Epithelial cell of proximal tubule (primary cell): Measurements from ENCODE around the gene SEPSECS. TPM values are rescaled to one million over a fixed set of nuclear protein-coding genes. Genes with fewer than 3 reads are reported as not detected.

Source experiments
- DNase-seq: peaks from one replicate; pipeline ENCODE4 v3.0.0-alpha.2; 2011; ENCODE audit warnings: low read depth
- H3K4me3 ChIP-seq: 2 replicates; pipeline ENCODE4 v1.5.1; 2011; ENCODE audit warnings: low read depth, mild to moderate bottlenecking, low read length
- total RNA-seq: library from RNA; depleted of rRNA; stranded (reverse); fragments of >200 nt; gene quantifications from 2 replicates; pipeline ENCODE4 v1.2.3, GENCODE V29; 2015
- TF ChIP-seq, protein P1 (sequence below): conservative IDR thresholded peaks from 2 replicates; pipeline ENCODE4 v1.5.1; 2012; ENCODE audit warnings: low read depth, mild to moderate bottlenecking, low read length

Gene SEPSECS
- total RNA-seq, 1 donor from 2014 or later: 4.3 TPM

DNA sequence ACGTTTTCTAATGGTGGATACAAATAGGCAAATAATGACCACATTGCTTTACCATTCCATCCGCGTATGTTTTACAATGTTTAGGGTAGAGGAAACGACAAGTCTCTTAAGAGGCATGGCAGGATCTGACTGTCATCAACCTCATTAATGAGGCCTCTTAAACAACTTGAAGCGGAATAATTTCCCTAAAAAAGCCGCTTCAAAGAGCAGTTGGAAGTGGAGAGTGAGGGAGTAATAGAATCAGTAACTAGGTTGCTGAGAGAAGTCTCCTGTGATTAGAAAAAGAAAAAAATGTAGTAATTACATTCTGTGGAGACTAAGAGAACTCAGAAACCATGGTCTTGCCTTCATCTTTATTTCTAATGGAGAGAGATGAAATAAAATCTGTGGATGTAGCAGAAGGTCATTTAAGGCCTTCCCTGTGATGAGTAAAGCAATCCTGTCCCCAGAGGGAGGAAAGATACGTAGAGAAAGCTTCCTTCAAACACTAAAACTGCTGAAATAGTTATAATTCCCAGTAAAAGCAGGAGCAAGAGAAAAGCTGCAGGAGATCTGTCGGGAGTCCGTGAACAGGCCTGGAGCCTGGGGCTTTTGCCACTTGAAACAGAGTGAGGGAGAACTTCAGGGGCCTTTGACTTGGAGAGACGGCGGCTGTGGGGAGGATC, 11.1 kb upstream of the SEPSECS start:
- DNase-seq: no peak
- no peak overlapping the region for H3K4me3 ChIP-seq
- TF ChIP-seq, protein P1, sequence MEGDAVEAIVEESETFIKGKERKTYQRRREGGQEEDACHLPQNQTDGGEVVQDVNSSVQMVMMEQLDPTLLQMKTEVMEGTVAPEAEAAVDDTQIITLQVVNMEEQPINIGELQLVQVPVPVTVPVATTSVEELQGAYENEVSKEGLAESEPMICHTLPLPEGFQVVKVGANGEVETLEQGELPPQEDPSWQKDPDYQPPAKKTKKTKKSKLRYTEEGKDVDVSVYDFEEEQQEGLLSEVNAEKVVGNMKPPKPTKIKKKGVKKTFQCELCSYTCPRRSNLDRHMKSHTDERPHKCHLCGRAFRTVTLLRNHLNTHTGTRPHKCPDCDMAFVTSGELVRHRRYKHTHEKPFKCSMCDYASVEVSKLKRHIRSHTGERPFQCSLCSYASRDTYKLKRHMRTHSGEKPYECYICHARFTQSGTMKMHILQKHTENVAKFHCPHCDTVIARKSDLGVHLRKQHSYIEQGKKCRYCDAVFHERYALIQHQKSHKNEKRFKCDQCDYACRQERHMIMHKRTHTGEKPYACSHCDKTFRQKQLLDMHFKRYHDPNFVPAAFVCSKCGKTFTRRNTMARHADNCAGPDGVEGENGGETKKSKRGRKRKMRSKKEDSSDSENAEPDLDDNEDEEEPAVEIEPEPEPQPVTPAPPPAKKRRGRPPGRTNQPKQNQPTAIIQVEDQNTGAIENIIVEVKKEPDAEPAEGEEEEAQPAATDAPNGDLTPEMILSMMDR: no peak

DNA sequence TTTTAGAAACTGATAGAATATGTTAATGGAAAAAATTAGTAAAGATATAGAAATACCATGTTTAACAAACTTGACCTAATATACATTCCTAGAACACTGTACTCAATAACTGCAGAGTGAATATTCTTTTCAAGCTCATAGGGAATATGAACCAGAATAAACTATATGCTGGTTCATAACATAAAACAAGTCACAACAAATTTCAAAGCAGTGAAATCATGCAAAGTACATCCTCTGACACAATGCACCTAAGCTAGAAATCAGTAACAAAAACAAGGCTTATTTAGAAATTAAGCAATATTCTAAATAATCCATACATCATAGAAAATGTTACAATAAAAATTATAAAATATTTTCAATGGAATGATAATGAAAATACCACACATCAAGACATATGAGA, 9.2 kb upstream of the SEPSECS start:
- H3K4me3 ChIP-seq: no peak overlapping the region
- DNase-seq: no peak
- TF ChIP-seq, protein P1: no peak

DNA sequence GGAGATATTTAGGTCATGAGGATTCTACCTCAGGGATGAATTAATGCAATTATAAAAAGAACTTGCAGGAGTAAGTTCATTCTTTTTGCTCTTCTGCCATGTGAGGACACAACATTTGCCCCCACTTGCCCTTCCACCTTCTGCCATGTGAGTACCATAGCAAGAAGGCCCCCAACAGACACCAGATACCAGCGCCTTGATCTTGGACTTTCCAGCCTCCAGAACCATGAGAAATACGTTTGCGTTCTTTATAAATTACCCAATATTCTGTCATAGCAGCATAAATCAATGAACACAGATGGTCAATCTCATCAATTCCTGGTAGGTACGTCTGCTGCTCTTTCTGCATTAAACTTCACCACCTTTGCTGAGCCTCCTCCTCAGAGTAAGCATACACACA, 5.7 kb upstream of the SEPSECS start:
- DNase-seq: no peak
- no peak overlapping the region for H3K4me3 ChIP-seq
- TF ChIP-seq, protein P1: no peak

DNA sequence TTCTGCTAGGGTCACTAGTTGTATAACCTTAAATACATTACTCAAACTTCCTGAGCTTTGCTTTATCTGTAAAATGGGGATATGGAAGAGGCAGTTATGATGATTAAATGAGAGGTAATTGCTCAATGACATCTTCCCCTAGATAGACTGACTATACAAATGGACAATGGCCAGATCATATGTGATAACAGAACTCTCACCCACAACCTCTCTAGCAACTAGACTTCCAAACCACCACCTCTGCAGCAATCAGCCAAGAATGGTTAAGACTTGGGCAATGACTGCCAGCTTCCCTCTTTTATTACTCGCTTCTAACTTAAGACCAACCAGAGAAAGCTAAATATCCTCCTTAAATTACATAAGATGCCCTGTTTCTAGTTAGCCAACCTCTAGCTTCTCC, 2.9 kb upstream of the SEPSECS start:
- H3K4me3 ChIP-seq: no peak overlapping the region
- TF ChIP-seq, protein P1: no peak
- no peak for DNase-seq

DNA sequence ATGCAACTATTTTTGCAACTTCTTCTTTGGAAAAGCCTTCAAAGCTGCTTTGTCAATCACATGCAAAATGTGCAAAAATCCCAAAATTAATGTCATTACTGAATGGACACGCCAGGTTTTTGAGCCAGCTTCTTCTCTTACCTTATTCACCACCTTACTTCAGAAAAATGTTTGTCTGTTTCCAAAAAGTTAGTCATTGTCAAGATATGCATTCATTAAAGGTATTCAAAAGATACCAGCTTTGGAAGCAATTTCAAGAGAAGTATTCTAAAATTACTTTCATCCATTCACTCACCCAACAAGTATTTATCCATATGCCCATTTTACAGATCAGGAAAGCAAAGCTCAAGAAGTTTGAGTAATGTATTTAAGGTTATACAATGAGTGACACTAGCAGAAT, 2.3 kb upstream of the SEPSECS start:
- H3K4me3 ChIP-seq: no peak overlapping the region
- TF ChIP-seq, protein P1: no peak
- no peak for DNase-seq

DNA sequence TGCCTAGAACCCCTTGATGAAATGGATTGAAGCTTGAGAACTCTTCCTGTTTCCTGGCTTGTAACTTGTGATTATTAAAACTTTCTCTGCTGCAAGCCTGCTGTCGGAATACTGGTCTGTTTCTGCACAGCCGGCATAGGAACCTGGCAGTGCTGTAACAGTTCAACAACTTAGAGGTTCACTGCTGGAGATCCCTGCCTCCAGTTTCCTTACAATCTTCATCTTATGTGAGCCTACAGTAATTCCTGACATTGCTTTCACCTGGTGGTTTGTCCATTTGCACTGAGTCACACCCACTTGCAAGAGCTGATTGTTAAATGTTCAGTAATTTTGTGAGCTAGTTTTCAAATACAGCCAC, 1.3 kb upstream of the SEPSECS start:
- H3K4me3 ChIP-seq: peak overlapping the region; percentile 76

More for the DNA sequence above, 1.3 kb upstream of the SEPSECS start:
- no peak for DNase-seq
- TF ChIP-seq, protein P1: no peak
